HG02870 (cell line): ENCODE data around the gene ABCC11.

Source experiments
- ATAC-seq: cut with Tn5 transposase; IDR thresholded peaks from one replicate; pipeline ENCODE4 v1.9.1; 2021; ENCODE audit warnings: mild to moderate bottlenecking, moderate library complexity; ENCODE audit not compliant: unreplicated experiment

The ABCC11 gene

DNA sequence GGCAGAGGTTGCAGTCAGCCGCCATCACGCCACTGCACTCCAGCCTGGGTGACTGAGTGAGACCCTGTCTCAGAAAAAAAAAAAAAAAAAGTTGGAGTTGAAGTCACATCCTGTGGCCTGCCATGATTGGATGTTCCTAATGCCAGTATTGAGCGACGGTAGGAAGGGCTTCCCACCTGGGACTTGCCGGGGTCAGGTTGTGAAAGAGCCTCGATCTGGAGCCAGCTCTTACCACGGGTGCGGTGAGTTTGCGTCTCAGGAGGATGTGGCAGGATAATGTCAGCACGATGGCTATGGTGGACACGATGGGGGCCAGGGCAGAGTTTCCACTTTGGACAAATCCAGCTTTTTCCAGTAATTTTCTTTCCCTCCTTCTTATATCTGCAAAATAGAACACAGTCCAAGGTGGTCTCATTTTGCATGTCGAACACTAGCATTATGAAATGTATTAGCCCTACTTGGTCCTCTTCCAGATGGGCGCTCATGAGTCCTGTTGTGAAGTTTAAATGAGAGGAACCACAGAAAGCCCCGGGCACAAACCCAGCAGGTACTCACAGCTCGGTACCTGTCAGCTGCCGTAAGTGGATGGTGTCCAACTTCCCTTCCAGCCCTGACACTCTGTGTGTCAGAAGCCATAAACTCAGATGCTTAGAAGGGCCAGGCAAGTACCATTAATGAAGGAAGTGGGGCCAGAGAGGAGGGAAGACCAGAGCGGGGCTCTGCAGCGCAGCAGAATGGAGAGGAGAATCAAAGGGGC, 113.7 kb downstream of the ABCC11 start:
- no peak for ATAC-seq

DNA sequence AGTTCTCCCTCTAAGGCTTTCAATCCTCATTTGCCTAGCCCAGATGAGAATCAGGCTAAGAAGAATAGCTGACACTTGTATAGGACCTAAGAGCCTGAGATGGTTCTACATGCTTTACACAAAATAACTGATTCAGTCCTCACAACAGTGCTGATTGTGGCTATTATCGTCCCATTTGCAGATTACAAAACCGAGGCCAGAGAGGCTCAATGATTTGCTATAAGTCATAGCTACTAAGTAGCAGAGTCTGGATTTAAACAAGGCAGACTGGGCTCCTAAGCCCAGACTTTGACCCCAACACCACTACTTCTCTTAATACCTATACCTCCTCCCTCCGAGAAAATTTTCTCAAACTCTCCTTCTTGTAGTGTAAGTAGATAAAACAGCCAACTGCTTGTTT, 114.6 kb downstream of the ABCC11 start:
- no peak for ATAC-seq

DNA sequence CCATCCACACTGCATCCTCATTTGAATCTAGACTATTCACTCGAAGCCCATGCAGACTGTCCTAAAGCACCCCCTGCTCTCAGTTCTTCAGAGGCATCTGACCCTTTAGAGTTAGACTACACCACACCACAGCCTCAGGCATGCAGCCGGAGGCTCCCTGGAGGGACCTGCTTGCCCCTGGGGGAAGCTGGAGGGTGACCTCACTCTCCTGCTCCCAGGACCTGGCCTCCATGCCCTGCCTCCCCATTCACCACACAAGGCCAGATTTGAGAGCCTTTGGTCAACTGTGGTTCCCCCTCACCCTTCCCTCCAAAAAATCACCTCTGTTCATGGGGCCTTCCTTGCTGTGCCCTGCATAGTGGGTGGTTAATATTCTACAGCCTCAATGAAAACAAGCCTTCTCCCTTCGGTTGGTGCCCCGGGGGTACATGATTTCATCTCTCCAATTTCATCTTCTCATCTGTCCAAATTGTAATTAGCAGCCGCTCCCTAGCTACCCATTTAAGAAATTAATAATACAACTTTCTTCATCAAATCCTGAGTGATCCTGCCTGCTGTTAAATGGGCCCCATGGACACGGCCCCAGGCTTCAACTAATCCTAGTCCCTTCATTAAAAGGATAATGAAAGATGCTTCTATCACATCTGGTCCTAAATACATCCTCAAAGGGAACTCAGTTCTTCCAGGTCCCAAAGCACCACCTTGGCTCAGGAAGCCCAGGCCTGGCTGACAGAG, 116.0 kb downstream of the ABCC11 start:
- no peak for ATAC-seq

DNA sequence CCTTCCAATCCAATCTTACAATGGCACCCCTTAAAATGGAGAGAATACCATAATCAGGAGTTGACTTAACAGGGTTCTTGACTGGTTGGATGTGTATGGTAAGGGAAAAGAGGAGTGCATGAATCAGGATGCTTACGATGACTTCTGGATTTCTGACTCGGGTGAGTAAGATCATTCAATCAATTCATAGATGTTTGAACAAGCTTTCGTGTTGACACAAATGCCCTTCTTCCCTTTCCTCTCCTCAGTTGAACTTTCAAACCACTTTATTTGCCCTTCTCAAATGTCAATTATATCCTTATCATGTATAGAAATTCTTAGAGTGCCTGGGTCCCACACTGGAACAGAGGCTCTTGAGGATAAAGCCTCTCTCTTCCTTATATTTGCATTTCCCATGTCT, 117.4 kb downstream of the ABCC11 start:
- ATAC-seq: no peak

DNA sequence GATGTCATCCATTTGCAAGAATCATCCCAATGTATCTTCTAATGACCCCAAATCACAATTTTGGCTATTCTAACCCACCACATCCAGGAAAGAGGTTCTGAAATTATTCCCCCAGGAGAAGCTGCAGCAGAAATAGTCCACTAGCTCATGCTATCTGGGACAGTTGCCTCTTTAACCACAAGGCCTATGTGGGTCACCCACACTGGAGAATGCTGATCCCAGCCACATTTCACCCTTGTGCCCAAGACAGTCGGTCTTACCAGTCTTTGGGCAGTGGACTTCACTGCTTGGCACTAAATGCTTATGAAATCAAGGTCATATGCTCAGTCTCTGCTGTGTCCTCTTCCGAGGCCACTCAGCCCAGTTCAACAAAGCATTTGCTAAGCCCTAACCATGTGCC, 118.6 kb downstream of the ABCC11 start:
- ATAC-seq: no peak

DNA sequence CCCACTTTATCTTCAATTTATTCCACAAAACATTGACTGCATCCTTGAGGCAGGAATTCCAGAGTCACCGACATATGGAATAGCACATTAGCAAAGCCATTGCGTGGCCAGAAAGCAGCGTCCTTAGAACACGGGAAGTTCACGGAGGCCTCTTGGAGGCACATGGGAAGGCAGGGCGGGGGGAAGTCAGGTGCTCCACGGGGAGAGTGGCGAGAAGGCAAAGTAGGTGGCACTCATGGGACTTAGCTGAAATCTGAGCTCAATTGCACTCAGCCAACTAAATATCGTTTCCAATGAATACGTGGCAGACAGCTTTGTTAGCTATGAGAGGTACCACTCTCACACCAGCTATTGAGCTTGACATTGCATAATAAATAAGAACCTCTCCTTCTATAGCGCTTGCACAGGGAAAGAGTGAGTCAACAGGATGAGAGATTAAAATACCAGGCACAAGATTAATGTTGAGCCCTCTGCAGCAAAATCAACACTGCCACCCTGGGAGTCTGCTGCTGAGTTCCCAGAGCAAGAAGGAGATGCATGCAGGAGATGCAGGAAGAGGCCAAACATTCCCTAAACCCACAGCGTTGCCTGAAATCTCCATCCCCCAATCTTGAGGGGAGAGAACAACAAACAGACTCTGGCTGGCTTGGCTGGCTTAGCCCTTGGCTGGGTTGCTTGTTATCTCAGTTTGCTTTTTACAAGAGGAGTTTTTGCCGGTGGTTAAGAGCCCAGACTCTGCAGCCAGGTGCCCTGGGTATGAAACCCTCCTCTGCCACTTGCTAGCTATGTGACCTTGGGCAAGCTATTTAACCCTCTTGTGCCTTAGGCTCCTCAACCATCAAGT, 120.3 kb downstream of the ABCC11 start:
- ATAC-seq: no peak

DNA sequence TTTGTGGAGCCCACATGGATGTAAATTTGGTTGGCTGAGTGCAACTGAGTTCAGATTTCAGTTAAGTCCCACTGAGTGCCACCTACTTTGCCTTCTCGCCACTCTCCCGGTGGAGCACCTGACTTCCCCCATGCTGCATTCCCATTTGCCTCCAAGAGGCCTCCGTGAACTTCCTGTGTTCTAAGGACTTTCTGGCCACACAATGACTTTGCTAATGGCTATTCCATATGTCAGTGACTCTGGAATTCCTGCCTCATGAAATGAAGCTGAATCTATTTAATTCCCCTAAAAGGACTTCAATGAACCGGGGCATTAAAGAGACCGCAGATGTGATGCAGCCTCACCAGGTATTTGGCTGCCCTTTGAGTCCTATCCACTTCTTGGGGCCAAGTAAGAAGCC, 121.5 kb downstream of the ABCC11 start:
- ATAC-seq: no peak

DNA sequence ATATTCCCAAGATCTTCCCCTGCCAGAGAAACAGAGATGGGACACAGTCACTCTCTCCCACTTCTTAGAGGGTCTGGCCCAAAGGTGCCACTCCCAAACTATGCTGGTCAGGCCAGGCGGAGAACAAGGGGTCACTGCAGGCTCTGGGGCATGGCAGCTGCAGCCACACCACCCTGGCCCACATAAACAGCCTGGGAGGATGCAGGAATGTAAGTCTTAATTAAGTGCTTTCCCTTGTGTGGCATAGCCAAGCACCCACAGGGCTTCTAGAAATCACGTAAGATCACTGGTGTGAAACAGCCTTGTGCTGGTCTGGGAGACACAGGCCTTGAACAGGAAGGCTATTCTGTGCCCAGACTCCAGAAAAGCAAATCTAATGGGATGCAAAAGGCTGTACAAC, 123.1 kb downstream of the ABCC11 start:
- ATAC-seq: no peak

DNA sequence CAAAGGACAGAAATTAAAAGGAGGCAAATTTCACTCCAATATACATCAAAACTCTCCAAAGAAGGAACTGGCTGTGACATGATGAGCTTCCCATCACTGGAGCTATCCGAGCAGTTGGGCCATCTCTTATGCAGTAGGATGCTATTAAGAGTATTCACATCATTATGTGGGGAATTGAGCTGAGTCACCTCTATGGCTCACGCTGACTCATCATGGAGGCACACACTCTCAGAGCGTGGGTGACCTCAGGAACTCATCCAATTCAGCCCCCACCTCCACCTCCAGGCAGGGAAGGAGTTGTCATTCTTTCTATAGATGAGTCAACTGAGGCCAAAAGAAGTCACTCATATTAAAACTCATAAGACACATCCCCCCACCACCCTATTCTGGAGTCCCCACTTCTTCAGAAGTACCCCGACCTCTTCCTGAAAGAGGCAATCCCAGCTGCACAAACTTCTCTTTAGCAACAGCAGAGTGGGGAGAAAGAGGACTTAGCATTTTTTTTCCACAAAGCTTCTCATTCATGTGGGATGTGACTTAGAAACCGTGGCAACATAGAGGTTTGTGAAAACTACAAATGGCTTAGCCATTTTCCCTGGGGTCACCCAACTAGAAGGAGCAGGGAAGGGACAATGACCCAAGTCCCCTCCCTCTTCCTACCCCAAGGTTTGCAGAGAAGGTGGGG, 124.1 kb downstream of the ABCC11 start:
- ATAC-seq: peak; percentile 84

DNA sequence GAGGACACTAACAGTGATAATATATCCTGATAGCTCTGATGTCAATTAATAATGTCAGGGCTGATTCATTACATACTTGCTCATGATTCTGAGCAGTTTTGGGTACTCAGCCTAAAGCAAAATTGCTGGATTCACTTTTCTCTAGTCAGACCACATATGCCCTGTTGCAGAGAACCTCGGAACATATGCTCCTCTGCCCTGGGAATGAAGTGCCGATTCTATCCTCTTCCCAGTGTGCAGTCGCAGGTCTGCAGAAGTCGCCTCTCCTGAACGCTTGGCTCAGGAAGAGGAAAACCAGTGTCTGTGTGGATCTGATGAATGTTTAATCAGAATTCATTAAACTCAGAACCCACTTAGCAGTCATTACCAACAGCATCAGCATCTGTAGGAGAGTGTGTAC, 126.1 kb downstream of the ABCC11 start:
- no peak for ATAC-seq

DNA sequence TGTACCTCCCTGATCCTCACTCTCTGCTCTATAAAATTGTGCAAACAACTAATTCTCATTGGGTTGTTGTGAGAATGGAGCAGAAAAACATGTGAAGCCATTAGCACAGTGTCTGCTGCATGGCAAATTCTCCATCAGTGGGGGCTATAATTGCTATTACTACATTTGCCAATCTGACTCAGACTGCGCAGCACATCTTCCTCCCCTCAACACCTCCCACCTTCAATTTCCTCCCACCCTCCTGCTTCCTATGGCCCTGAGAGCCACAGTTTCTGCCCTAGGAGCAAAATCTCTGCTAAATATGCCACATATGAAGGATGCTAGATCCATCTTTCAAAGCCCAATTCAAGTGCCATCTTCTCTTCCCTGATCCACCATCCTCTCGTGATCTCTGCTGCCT, 128.5 kb downstream of the ABCC11 start:
- no peak for ATAC-seq

DNA sequence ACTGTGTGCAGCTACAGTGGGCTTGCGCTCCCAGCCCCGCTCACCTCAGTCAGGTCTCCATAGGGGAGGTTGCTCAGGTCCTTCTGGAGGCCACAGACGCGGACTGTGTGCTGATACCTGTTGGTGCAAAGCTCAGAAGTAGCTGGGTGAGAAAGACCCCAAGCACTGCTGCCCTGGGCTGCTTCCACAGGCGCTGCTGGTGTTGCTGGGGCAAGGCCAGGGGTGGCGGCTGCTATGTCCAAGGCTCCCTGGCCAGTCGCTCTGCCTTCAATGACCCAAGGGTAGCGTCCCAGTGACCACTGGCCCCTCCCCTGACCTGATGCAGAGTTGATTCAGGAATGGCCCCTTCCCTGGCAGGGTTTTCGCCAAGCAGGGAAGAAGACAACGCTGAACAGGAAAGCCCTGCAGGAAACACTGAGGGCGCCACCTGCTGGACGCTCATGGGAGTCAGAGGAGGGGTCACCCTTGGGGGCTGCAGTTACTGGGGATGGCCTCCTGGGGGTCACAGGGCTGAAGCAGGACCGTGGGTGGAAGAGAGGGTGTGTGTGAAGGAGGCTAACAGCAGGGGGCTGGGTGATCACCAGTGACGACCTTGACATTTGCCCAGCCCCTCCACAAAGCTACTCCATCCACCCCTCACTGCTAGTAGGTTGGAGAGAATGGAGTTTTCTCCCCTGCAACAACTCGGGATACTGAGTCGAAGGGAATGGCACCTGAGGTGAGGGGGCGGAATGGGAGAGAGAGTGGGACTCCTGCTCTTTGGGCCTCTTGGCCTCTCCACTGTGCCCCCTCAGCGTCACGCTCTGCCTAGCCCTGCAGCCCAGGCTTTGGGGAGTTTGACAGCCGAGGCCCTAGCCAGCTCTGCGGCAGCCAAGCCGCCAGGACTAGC, 129.9 kb downstream of the ABCC11 start:
- ATAC-seq: peak; percentile 73
